Measurements from ENCODE around the gene KCTD21. TPM values are rescaled to one million over a fixed set of nuclear protein-coding genes. Genes with fewer than 3 reads are reported as not detected.
A peak's percentile ranks its signal among the peaks of the same experiment; 100 is the strongest.
"Not testable (repeated sequence)": the region's sequence is repeated elsewhere in the genome, so short reads cannot be mapped to it uniquely, and the experiment has no call there.

The KCTD21 gene
- polyA plus RNA-seq: 1 to 10 TPM; 6.3 to 7.0 TPM

- peak within 1 kb of the TSS; percentile 82 to 94 for H3K27ac ChIP-seq (ENCODE audit: low read depth in 2 of 2, low read length in 1 of 2)
- H3K4me1 ChIP-seq (ENCODE audit: control insufficient read depth in 2 of 2, insufficient read depth in 2 of 2, low read length in 1 of 2): peaks cover 11 to 14% of the 10 kb centered on the region in 2 donors
- WGBS, 2 donors: 0% methylated on average over 69 to 74 of the region's 74 CpGs
- peak within 1 kb of the TSS; percentile 63 to 93 for H3K4me3 ChIP-seq (ENCODE audit: low read depth in 1 of 2, low read length in 2 of 2)
- H3K27me3 ChIP-seq (ENCODE audit: control insufficient read depth in 1 of 2, insufficient read depth in 2 of 2, low read length in 2 of 2): no peaks in the 10 kb centered on the region
- no peaks in the 10 kb centered on the region for H3K9me3 ChIP-seq (ENCODE audit: control insufficient read depth in 2 of 2, insufficient read depth in 1 of 2, low read depth in 1 of 2, low read length in 1 of 2)
- H3K36me3 ChIP-seq (ENCODE audit: control insufficient read depth in 2 of 2, insufficient read depth in 2 of 2, low read length in 1 of 2): no peaks in the 10 kb centered on the region
Observed at GRCh38 chr11:78188286-78189173, at the start of gene KCTD21, which contains the start of gene USP35. Gene KCTD21 (minus strand): TSS chr11:78188626. CDS start chr11:78174554, 14,072 bp downstream. Gene USP35 (plus strand): TSS chr11:78188919. CDS start chr11:78196246, 7,327 bp downstream.

- Histone ChIP-seq H3K4me3 (ENCODE audit: low read depth in 1 of 2, low read length in 2 of 2) (no peak overlapping the region), H3K9me3 (ENCODE audit: control insufficient read depth in 2 of 2, insufficient read depth in 1 of 2, low read depth in 1 of 2, low read length in 1 of 2) (peaks cover 0 to 3% of the 10 kb centered on the region in 2 donors), H3K27me3 (ENCODE audit: control insufficient read depth in 1 of 2, insufficient read depth in 2 of 2, low read length in 2 of 2) (no peaks in the 10 kb centered on the region), H3K36me3 (ENCODE audit: control insufficient read depth in 2 of 2, insufficient read depth in 2 of 2, low read length in 1 of 2) (peaks cover 0 to 2% of the 10 kb centered on the region in 2 donors), H3K4me1 (ENCODE audit: control insufficient read depth in 2 of 2, insufficient read depth in 2 of 2, low read length in 1 of 2) (no peaks in the 10 kb centered on the region), H3K27ac (ENCODE audit: low read depth in 2 of 2, low read length in 1 of 2) (no peak overlapping the region)
Observed at GRCh38 chr11:78237293-78238046, 49.0 kb upstream of the KCTD21 start.

- Histone ChIP-seq H3K9me3 (ENCODE audit: control insufficient read depth in 2 of 2, insufficient read depth in 1 of 2, low read depth in 1 of 2, low read length in 1 of 2) (no peaks in the 10 kb centered on the region), H3K27me3 (ENCODE audit: control insufficient read depth in 1 of 2, insufficient read depth in 2 of 2, low read length in 2 of 2) (no peaks in the 10 kb centered on the region), H3K4me3 (ENCODE audit: low read depth in 1 of 2, low read length in 2 of 2) (no peak overlapping the region), H3K27ac (ENCODE audit: low read depth in 2 of 2, low read length in 1 of 2) (no peak overlapping the region), H3K36me3 (ENCODE audit: control insufficient read depth in 2 of 2, insufficient read depth in 2 of 2, low read length in 1 of 2) (peaks cover 0 to 2% of the 10 kb centered on the region in 2 donors), H3K4me1 (ENCODE audit: control insufficient read depth in 2 of 2, insufficient read depth in 2 of 2, low read length in 1 of 2) (peaks cover 0 to 3% of the 10 kb centered on the region in 2 donors)
- WGBS, 2 donors: 96 to 97% methylated on average over 5 of the region's 5 CpGs
Observed at GRCh38 chr11:78234006-78234405, 45.6 kb upstream of the KCTD21 start.

- H3K27me3 ChIP-seq (ENCODE audit: control insufficient read depth in 1 of 2, insufficient read depth in 2 of 2, low read length in 2 of 2); H3K4me1 ChIP-seq (ENCODE audit: control insufficient read depth in 2 of 2, insufficient read depth in 2 of 2, low read length in 1 of 2); H3K9me3 ChIP-seq (ENCODE audit: control insufficient read depth in 2 of 2, insufficient read depth in 1 of 2, low read depth in 1 of 2, low read length in 1 of 2); H3K4me3 ChIP-seq (ENCODE audit: low read depth in 1 of 2, low read length in 2 of 2); H3K36me3 ChIP-seq (ENCODE audit: control insufficient read depth in 2 of 2, insufficient read depth in 2 of 2, low read length in 1 of 2); H3K27ac ChIP-seq (ENCODE audit: low read depth in 2 of 2, low read length in 1 of 2): not testable (repeated sequence)
- 49 to 86% methylated on average over 6 of the region's 6 CpGs for WGBS, 2 donors
Observed at GRCh38 chr11:78233046-78233445, 44.6 kb upstream of the KCTD21 start.

GRCh38 chr11:78231962-78232501 lies 43.6 kb upstream of the KCTD21 start:
- Histone ChIP-seq H3K36me3 (ENCODE audit: control insufficient read depth in 2 of 2, insufficient read depth in 2 of 2, low read length in 1 of 2) (peaks cover 2% of the 10 kb centered on the region in 2 donors), H3K27me3 (ENCODE audit: control insufficient read depth in 1 of 2, insufficient read depth in 2 of 2, low read length in 2 of 2) (no peaks in the 10 kb centered on the region), H3K9me3 (ENCODE audit: control insufficient read depth in 2 of 2, insufficient read depth in 1 of 2, low read depth in 1 of 2, low read length in 1 of 2) (no peaks in the 10 kb centered on the region), H3K4me1 (ENCODE audit: control insufficient read depth in 2 of 2, insufficient read depth in 2 of 2, low read length in 1 of 2) (peaks cover 0 to 3% of the 10 kb centered on the region in 2 donors), H3K4me3 (ENCODE audit: low read depth in 1 of 2, low read length in 2 of 2) (no peak overlapping the region), H3K27ac (ENCODE audit: low read depth in 2 of 2, low read length in 1 of 2) (no peak overlapping the region)

- Histone ChIP-seq H3K9me3 (ENCODE audit: control insufficient read depth in 2 of 2, insufficient read depth in 1 of 2, low read depth in 1 of 2, low read length in 1 of 2) (no peaks in the 10 kb centered on the region), H3K27ac (ENCODE audit: low read depth in 2 of 2, low read length in 1 of 2) (no peak overlapping the region), H3K36me3 (ENCODE audit: control insufficient read depth in 2 of 2, insufficient read depth in 2 of 2, low read length in 1 of 2) (peaks cover 2% of the 10 kb centered on the region in 2 donors), H3K4me1 (ENCODE audit: control insufficient read depth in 2 of 2, insufficient read depth in 2 of 2, low read length in 1 of 2) (peaks cover 0 to 3% of the 10 kb centered on the region in 2 donors), H3K27me3 (ENCODE audit: control insufficient read depth in 1 of 2, insufficient read depth in 2 of 2, low read length in 2 of 2) (no peaks in the 10 kb centered on the region), H3K4me3 (ENCODE audit: low read depth in 1 of 2, low read length in 2 of 2) (no peak overlapping the region)
- 83 to 86% methylated on average over 7 of the region's 7 CpGs for WGBS, 2 donors
Observed at GRCh38 chr11:78230161-78230877, 41.9 kb upstream of the KCTD21 start.

GRCh38 chr11:78229106-78229505 lies 40.7 kb upstream of the KCTD21 start:
- Histone ChIP-seq H3K9me3 (ENCODE audit: control insufficient read depth in 2 of 2, insufficient read depth in 1 of 2, low read depth in 1 of 2, low read length in 1 of 2) (no peaks in the 10 kb centered on the region), H3K4me3 (ENCODE audit: low read depth in 1 of 2, low read length in 2 of 2) (no peak overlapping the region), H3K4me1 (ENCODE audit: control insufficient read depth in 2 of 2, insufficient read depth in 2 of 2, low read length in 1 of 2) (peaks cover 0 to 3% of the 10 kb centered on the region in 2 donors), H3K27me3 (ENCODE audit: control insufficient read depth in 1 of 2, insufficient read depth in 2 of 2, low read length in 2 of 2) (no peaks in the 10 kb centered on the region), H3K27ac (ENCODE audit: low read depth in 2 of 2, low read length in 1 of 2) (no peak overlapping the region), H3K36me3 (ENCODE audit: control insufficient read depth in 2 of 2, insufficient read depth in 2 of 2, low read length in 1 of 2) (peaks cover 1 to 7% of the 10 kb centered on the region in 2 donors)
- WGBS, 2 donors: 82 to 91% methylated on average over 2 of the region's 2 CpGs

- Histone ChIP-seq H3K9me3 (ENCODE audit: control insufficient read depth in 2 of 2, insufficient read depth in 1 of 2, low read depth in 1 of 2, low read length in 1 of 2) (no peaks in the 10 kb centered on the region), H3K4me1 (ENCODE audit: control insufficient read depth in 2 of 2, insufficient read depth in 2 of 2, low read length in 1 of 2) (peaks cover 0 to 3% of the 10 kb centered on the region in 2 donors), H3K27me3 (ENCODE audit: control insufficient read depth in 1 of 2, insufficient read depth in 2 of 2, low read length in 2 of 2) (no peaks in the 10 kb centered on the region), H3K36me3 (ENCODE audit: control insufficient read depth in 2 of 2, insufficient read depth in 2 of 2, low read length in 1 of 2) (peaks cover 0 to 8% of the 10 kb centered on the region in 2 donors), H3K27ac (ENCODE audit: low read depth in 2 of 2, low read length in 1 of 2) (no peak overlapping the region), H3K4me3 (ENCODE audit: low read depth in 1 of 2, low read length in 2 of 2) (no peak overlapping the region)
- WGBS, 2 donors: 99% methylated on average over 3 of the region's 3 CpGs
Observed at GRCh38 chr11:78228467-78228866, 40.0 kb upstream of the KCTD21 start.

- H3K36me3 ChIP-seq (ENCODE audit: control insufficient read depth in 2 of 2, insufficient read depth in 2 of 2, low read length in 1 of 2): peaks cover 0 to 13% of the 10 kb centered on the region in 2 donors
- H3K27ac ChIP-seq (ENCODE audit: low read depth in 2 of 2, low read length in 1 of 2): no peak overlapping the region
- WGBS, 2 donors: 86% methylated on average over 4 of the region's 4 CpGs
- no peaks in the 10 kb centered on the region for H3K9me3 ChIP-seq (ENCODE audit: control insufficient read depth in 2 of 2, insufficient read depth in 1 of 2, low read depth in 1 of 2, low read length in 1 of 2)
- no peaks in the 10 kb centered on the region for H3K27me3 ChIP-seq (ENCODE audit: control insufficient read depth in 1 of 2, insufficient read depth in 2 of 2, low read length in 2 of 2)
- H3K4me3 ChIP-seq (ENCODE audit: low read depth in 1 of 2, low read length in 2 of 2): no peak overlapping the region
- peaks cover 0 to 3% of the 10 kb centered on the region in 2 donors for H3K4me1 ChIP-seq (ENCODE audit: control insufficient read depth in 2 of 2, insufficient read depth in 2 of 2, low read length in 1 of 2)
Observed at GRCh38 chr11:78227921-78228320, 39.5 kb upstream of the KCTD21 start.

All from esophagus (tissue), 2 donors.